Neuronal stem cell (in vitro differentiated cells): ENCODE measurements around the gene NLGN1.

Source experiments
- DNase-seq: peaks from one replicate; pipeline ENCODE4 v3.0.0-alpha.2; 2013; ENCODE audit warnings: low spot score
- H2AFZ ChIP-seq: one replicate; pipeline ENCODE4 v1.6.1; 2013; ENCODE audit warnings: mild to moderate bottlenecking, low read length, inconsistent platforms
- H2AK5ac ChIP-seq: 2 replicates; pipeline ENCODE4 v1.6.1; 2013; ENCODE audit warnings: low read depth, mild to moderate bottlenecking, inconsistent platforms, low read length, moderate library complexity, mixed read lengths
- H2BK120ac ChIP-seq: 2 replicates; pipeline ENCODE4 v1.6.1; 2013; ENCODE audit warnings: low read depth, mild to moderate bottlenecking, inconsistent platforms, low read length, moderate library complexity, mixed read lengths
- H2BK12ac ChIP-seq: one replicate; pipeline ENCODE4 v1.6.1; 2013; ENCODE audit warnings: low read length, inconsistent platforms
- H2BK15ac ChIP-seq: 2 replicates; pipeline ENCODE4 v1.6.1; 2013; ENCODE audit warnings: mild to moderate bottlenecking, low read length, inconsistent platforms, mixed read lengths
- H2BK5ac ChIP-seq: one replicate; pipeline ENCODE4 v1.6.1; 2013; ENCODE audit warnings: inconsistent platforms, mild to moderate bottlenecking, low read length, moderate library complexity
- H3K14ac ChIP-seq: one replicate; pipeline ENCODE4 v1.6.1; 2013; ENCODE audit warnings: low read length, inconsistent platforms
- H3K18ac ChIP-seq: 2 replicates; pipeline ENCODE4 v1.6.1; 2013; ENCODE audit warnings: low read length, inconsistent platforms
- H3K23ac ChIP-seq: 2 replicates; pipeline ENCODE4 v1.6.1; 2013; ENCODE audit warnings: low read depth, mild to moderate bottlenecking, mixed read lengths, low read length, inconsistent platforms; ENCODE audit not compliant: poor library complexity
- H3K27ac ChIP-seq: replicated peaks from 3 replicates; pipeline ENCODE4 v1.5.1; 2013; ENCODE audit warnings: low read length, inconsistent platforms
- H3K27me3 ChIP-seq, 3 experiments: 2 replicates each; pipeline ENCODE4 v1.6.1; 2013; ENCODE audit warnings: low read length in 3 of 3, mild to moderate bottlenecking in 2 of 3, inconsistent platforms in 1 of 3, low read depth in 1 of 3, mixed read lengths in 1 of 3, moderate library complexity in 1 of 3; ENCODE audit not compliant: control insufficient read depth in 3 of 3, insufficient read depth in 3 of 3
- H3K36me3 ChIP-seq, 2 donors: replicated peaks in 1 of 2; 2 replicates each; pipeline ENCODE4 v1.6.1; 2013; ENCODE audit warnings: low read length in 2 of 2; ENCODE audit not compliant: control insufficient read depth in 2 of 2, insufficient read depth in 2 of 2
- H3K4ac ChIP-seq: 2 replicates; pipeline ENCODE4 v1.6.1; 2013; ENCODE audit warnings: inconsistent platforms, mild to moderate bottlenecking, low read length, moderate library complexity
- H3K4me1 ChIP-seq, 2 donors: 1 replicate in 1 of 2; 2 replicates in 1 of 2; pipeline ENCODE4 v1.6.1; 2013; ENCODE audit warnings: low read length in 2 of 2, low read depth in 1 of 2; ENCODE audit not compliant: control insufficient read depth in 2 of 2, insufficient read depth in 1 of 2
- H3K4me2 ChIP-seq: one replicate; pipeline ENCODE4 v1.6.1; 2013; ENCODE audit warnings: mild to moderate bottlenecking, low read length, inconsistent platforms; ENCODE audit not compliant: insufficient read depth, poor library complexity, severe bottlenecking
- H3K4me3 ChIP-seq, 2 donors: 2 replicates each; pipeline ENCODE4 v1.5.1; 2013; ENCODE audit warnings: low read length in 2 of 2, mild to moderate bottlenecking in 2 of 2, inconsistent platforms in 1 of 2, moderate library complexity in 1 of 2
- H3K79me1 ChIP-seq: one replicate; pipeline ENCODE4 v1.6.1; 2013; ENCODE audit warnings: low read depth, mild to moderate bottlenecking, inconsistent platforms, low read length, moderate library complexity
- H3K9ac ChIP-seq: one replicate; pipeline ENCODE4 v1.6.1; 2013; ENCODE audit warnings: mild to moderate bottlenecking, low read depth, low read length, inconsistent platforms; ENCODE audit not compliant: poor library complexity
- H3K9me3 ChIP-seq, 2 donors: replicated peaks in 1 of 2; 2 replicates each; pipeline versions ENCODE3 to v1.6.1; 2013; ENCODE audit warnings: low read length in 2 of 2, mild to moderate bottlenecking in 2 of 2, inconsistent platforms in 1 of 2, low read depth in 1 of 2, mixed read lengths in 1 of 2, moderate library complexity in 1 of 2; ENCODE audit not compliant: control insufficient read depth in 2 of 2, insufficient read depth in 1 of 2
- H4K8ac ChIP-seq: one replicate; pipeline ENCODE4 v1.6.1; 2013; ENCODE audit warnings: low read depth, mild to moderate bottlenecking, inconsistent platforms, low read length, moderate library complexity
- H4K91ac ChIP-seq: one replicate; pipeline ENCODE4 v1.6.1; 2013; ENCODE audit warnings: low read length, low read depth, mild to moderate bottlenecking, inconsistent platforms; ENCODE audit not compliant: poor library complexity
- WGBS, 2 donors: extraction: QIAGEN DNeasy Blood & Tissue Kit; methylation state at CpG; one replicate each; pipeline ENCODE4 v1.1.7; 2013; ENCODE audit warnings: missing lambda C conversion rate in 2 of 2, mixed read lengths in 1 of 2; ENCODE audit not compliant: insufficient read length in 2 of 2, insufficient replicate concordance in 1 of 2; ENCODE audit errors: extremely low coverage in 2 of 2; 5-methylcytosine and 5-hydroxymethylcytosine counted together

NLGN1 gene

GRCh38 chr3:174202561-174202960 is 805.0 kb downstream of the NLGN1 start:
- no CpG with 5 or more reads among the region's 1 CpG for WGBS, 2 donors
- Histone ChIP-seq H4K91ac (no peak overlapping the region), H3K9ac (no peak overlapping the region), H2BK120ac (no peak overlapping the region), H3K27ac (no peak overlapping the region), H3K4me1 (peaks cover 5 to 9% of the 10 kb centered on the region in 2 donors), H3K4me3 (no peak overlapping the region), H3K4ac (no peak overlapping the region), H2BK12ac (no peak overlapping the region), H3K14ac (no peak overlapping the region), H3K4me2 (no peak overlapping the region), H3K9me3 (no peaks in the 10 kb centered on the region), H3K79me1 (no peaks in the 10 kb centered on the region), H3K27me3 (no peaks in the 10 kb centered on the region), H3K23ac (no peak overlapping the region), H2BK15ac (no peak overlapping the region), H3K18ac (no peak overlapping the region), H3K36me3 (no peaks in the 10 kb centered on the region), H2AFZ (no peak overlapping the region), H2AK5ac (no peak overlapping the region), H2BK5ac (no peak overlapping the region), H4K8ac (no peak overlapping the region)
- no peak for DNase-seq

- Histone ChIP-seq H3K9ac (no peak overlapping the region), H2BK120ac (no peak overlapping the region), H3K4ac (no peak overlapping the region), H2BK5ac (no peak overlapping the region), H2AK5ac (no peak overlapping the region), H2BK12ac (no peak overlapping the region), H3K9me3 (no peaks in the 10 kb centered on the region), H3K79me1 (no peaks in the 10 kb centered on the region), H4K8ac (no peak overlapping the region), H2BK15ac (no peak overlapping the region), H3K27me3 (no peaks in the 10 kb centered on the region), H3K14ac (no peak overlapping the region), H3K23ac (no peak overlapping the region), H4K91ac (no peak overlapping the region), H3K36me3 (no peaks in the 10 kb centered on the region), H3K18ac (no peak overlapping the region), H3K27ac (no peak overlapping the region), H3K4me3 (no peak overlapping the region), H3K4me1 (peaks cover 5 to 9% of the 10 kb centered on the region in 2 donors), H2AFZ (no peak overlapping the region), H3K4me2 (no peak overlapping the region)
- no CpG with 5 or more reads among the region's 1 CpG for WGBS, 2 donors
- DNase-seq, result no peak
Measured at GRCh38 chr3:174204765-174205164, 807.2 kb downstream of the NLGN1 start.

- Histone ChIP-seq H2BK5ac (no peak overlapping the region), H3K4ac (no peak overlapping the region), H3K4me1 (peaks cover 3 to 9% of the 10 kb centered on the region in 2 donors), H3K79me1 (no peaks in the 10 kb centered on the region), H2AFZ (peak overlapping the region; percentile 0), H2BK15ac (no peak overlapping the region), H3K14ac (no peak overlapping the region), H3K23ac (no peak overlapping the region), H3K9ac (no peak overlapping the region), H2BK120ac (no peak overlapping the region), H3K9me3 (no peaks in the 10 kb centered on the region), H3K18ac (no peak overlapping the region), H3K4me3 (no peak overlapping the region), H4K91ac (no peak overlapping the region), H2AK5ac (no peak overlapping the region), H3K27ac (no peak overlapping the region), H4K8ac (no peak overlapping the region), H3K4me2 (no peak overlapping the region), H3K27me3 (no peaks in the 10 kb centered on the region), H2BK12ac (no peak overlapping the region), H3K36me3 (no peaks in the 10 kb centered on the region)
- DNase-seq, result no peak
- no CpG with 5 or more reads among the region's 4 CpGs for WGBS, 2 donors
Measured at GRCh38 chr3:174206607-174207192, 809.2 kb downstream of the NLGN1 start.

GRCh38 chr3:174208161-174208560 is 810.6 kb downstream of the NLGN1 start:
- no peak overlapping the region for H2BK120ac ChIP-seq
- no peak overlapping the region for H4K8ac ChIP-seq
- H3K27me3 ChIP-seq, result no peaks in the 10 kb centered on the region
- no peak overlapping the region for H3K4me3 ChIP-seq
- H2AK5ac ChIP-seq, result no peak overlapping the region
- H3K23ac ChIP-seq, result no peak overlapping the region
- H3K4ac ChIP-seq, result no peak overlapping the region
- no peak overlapping the region for H2BK12ac ChIP-seq
- no peak overlapping the region for H3K14ac ChIP-seq
- H3K9me3 ChIP-seq, result peaks cover 0 to 1% of the 10 kb centered on the region in 2 donors
- no CpG with 5 or more reads among the region's 2 CpGs for WGBS, 2 donors
- no peak overlapping the region for H4K91ac ChIP-seq
- H3K4me1 ChIP-seq, result peaks cover 2 to 3% of the 10 kb centered on the region in 2 donors
- H2AFZ ChIP-seq, result no peak overlapping the region
- no peak overlapping the region for H3K4me2 ChIP-seq
- H3K36me3 ChIP-seq, result no peaks in the 10 kb centered on the region
- DNase-seq, result no peak
- H2BK5ac ChIP-seq, result no peak overlapping the region
- H3K27ac ChIP-seq, result no peak overlapping the region
- H3K9ac ChIP-seq, result no peak overlapping the region
- peaks cover 2% of the 10 kb centered on the region for H3K79me1 ChIP-seq
- H2BK15ac ChIP-seq, result no peak overlapping the region
- H3K18ac ChIP-seq, result no peak overlapping the region
